ENCODE data around the gene HMGN4.
"Not testable (repeated sequence)": the region's sequence is repeated elsewhere in the genome, so short reads cannot be mapped to it uniquely, and the experiment has no call there.

The HMGN4 gene

DNA sequence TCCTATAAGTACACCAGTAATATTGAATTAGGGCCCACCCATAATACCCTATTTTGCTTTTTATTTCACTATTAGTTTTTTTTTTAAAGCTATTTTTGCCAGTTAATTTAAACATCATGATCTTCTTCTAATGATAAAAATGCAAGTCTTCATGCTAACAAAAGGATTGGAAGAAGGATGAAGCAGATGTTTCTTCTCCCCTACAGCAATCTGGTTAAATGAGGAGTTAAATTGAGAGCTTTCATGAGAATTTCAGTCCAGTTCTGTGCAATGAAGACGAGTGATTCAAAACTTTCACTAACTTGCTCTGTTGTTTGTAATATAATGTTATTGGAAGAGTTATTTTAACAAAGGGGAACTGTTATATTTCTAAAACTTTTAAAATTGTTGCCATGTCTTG lies 3.4 kb downstream of the HMGN4 start:
- TF ChIP-seq, protein P1, sequence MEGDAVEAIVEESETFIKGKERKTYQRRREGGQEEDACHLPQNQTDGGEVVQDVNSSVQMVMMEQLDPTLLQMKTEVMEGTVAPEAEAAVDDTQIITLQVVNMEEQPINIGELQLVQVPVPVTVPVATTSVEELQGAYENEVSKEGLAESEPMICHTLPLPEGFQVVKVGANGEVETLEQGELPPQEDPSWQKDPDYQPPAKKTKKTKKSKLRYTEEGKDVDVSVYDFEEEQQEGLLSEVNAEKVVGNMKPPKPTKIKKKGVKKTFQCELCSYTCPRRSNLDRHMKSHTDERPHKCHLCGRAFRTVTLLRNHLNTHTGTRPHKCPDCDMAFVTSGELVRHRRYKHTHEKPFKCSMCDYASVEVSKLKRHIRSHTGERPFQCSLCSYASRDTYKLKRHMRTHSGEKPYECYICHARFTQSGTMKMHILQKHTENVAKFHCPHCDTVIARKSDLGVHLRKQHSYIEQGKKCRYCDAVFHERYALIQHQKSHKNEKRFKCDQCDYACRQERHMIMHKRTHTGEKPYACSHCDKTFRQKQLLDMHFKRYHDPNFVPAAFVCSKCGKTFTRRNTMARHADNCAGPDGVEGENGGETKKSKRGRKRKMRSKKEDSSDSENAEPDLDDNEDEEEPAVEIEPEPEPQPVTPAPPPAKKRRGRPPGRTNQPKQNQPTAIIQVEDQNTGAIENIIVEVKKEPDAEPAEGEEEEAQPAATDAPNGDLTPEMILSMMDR (IDR thresholded peaks at IDR 0.05; ENCODE audit: low read length, missing control alignments), result no peak
- H3K4me3 ChIP-seq (replicated peaks; ENCODE audit: low read depth, low read length), result no peak overlapping the region
- DNase-seq (ENCODE audit: low read depth), result no peak

DNA sequence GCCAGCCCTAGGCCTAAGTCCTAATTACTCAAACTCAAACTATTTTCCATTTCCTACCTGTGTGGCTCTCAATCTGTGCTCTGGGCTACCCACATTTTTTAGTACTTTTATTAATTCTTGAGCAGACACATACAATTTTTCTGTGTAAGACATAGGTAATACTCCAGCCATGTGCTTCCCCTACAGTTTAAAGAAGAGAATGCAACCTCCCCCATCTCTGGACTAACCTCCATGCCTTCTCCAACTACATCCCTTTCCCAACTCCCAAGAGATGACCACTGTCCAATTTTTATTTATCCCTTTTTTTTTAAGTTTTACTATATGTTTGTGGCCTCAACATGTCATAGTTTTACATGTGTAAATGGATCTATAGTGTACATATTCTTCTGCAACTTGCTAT lies 5.8 kb downstream of the HMGN4 start:
- TF ChIP-seq, protein P1 (IDR thresholded peaks at IDR 0.05; ENCODE audit: low read length, missing control alignments), result peak; percentile 51
- peak; percentile 52 for DNase-seq (ENCODE audit: low read depth)
- no peak overlapping the region for H3K4me3 ChIP-seq (replicated peaks; ENCODE audit: low read depth, low read length)

GRCh38 chr6:26544473-26544872 lies 6.3 kb downstream of the HMGN4 start:
- DNase-seq (ENCODE audit: low read depth), result no peak
- TF ChIP-seq, protein P1 (IDR thresholded peaks at IDR 0.05; ENCODE audit: low read length, missing control alignments), result no peak
- no peak overlapping the region for H3K4me3 ChIP-seq (replicated peaks; ENCODE audit: low read depth, low read length)

GRCh38 chr6:26545627-26546026 lies 7.5 kb downstream of the HMGN4 start:
- DNase-seq (ENCODE audit: low read depth), result no peak
- TF ChIP-seq, protein P1 (IDR thresholded peaks at IDR 0.05; ENCODE audit: low read length, missing control alignments), result no peak
- H3K4me3 ChIP-seq (replicated peaks; ENCODE audit: low read depth, low read length), result no peak overlapping the region

- H3K4me3 ChIP-seq (replicated peaks; ENCODE audit: low read depth, low read length); DNase-seq (ENCODE audit: low read depth): not testable (repeated sequence)
Observed at GRCh38 chr6:26547363-26547762, 9.2 kb downstream of the HMGN4 start.

GRCh38 chr6:26550250-26550993 lies 12.3 kb downstream of the HMGN4 start:
- DNase-seq (ENCODE audit: low read depth), result peak; percentile 43
- H3K4me3 ChIP-seq (replicated peaks; ENCODE audit: low read depth, low read length), result peak overlapping the region; percentile 55
- TF ChIP-seq, protein P1 (IDR thresholded peaks at IDR 0.05; ENCODE audit: low read length, missing control alignments), result no peak

GRCh38 chr6:26552205-26552604 lies 14.0 kb downstream of the HMGN4 start:
- TF ChIP-seq, protein P1 (IDR thresholded peaks at IDR 0.05; ENCODE audit: low read length, missing control alignments), result no peak
- DNase-seq (ENCODE audit: low read depth), result no peak
- no peak overlapping the region for H3K4me3 ChIP-seq (replicated peaks; ENCODE audit: low read depth, low read length)

All from fibroblast of pulmonary artery (primary cell).